NCI-H2227 treated with DMSO at 0.1 percent for 48 hours (cell line): ENCODE measurements around the gene SNRPD2.
"Not testable (repeated sequence)": the region's sequence is repeated elsewhere in the genome, so short reads cannot be mapped to it uniquely, and the experiment has no call there.

Experiments used
- DNase-seq: peaks from one replicate; lab custom pipeline; 2025; lab: John Stamatoyannopoulos, UW

SNRPD2 gene

GRCh38 chr19:45705115-45705514 is 13.4 kb upstream of the SNRPD2 start:
- DNase-seq: no peak

GRCh38 chr19:45701676-45702075 is 9.9 kb upstream of the SNRPD2 start:
- DNase-seq: no peak

GRCh38 chr19:45693106-45693788 is 1.5 kb upstream of the SNRPD2 start:
- DNase-seq: peak; percentile 8

- DNase-seq: peak; percentile 96
These were observed 693 bp upstream of the SNRPD2 start, which contains the start of gene QPCTL for GRCh38 chr19:45692187-45693105. Gene QPCTL (plus strand): TSS chr19:45692666. CDS start chr19:45692704, 38 bp downstream.

- DNase-seq: no peak
These were observed 4.2 kb downstream of the SNRPD2 start for GRCh38 chr19:45687599-45687998.

- DNase-seq: not testable (repeated sequence)
These were observed 6.7 kb downstream of the SNRPD2 start for GRCh38 chr19:45685045-45685444.

GRCh38 chr19:45682908-45683307 is 8.8 kb downstream of the SNRPD2 start:
- no peak for DNase-seq

- no peak for DNase-seq
These were observed 9.6 kb downstream of the SNRPD2 start for GRCh38 chr19:45682117-45682516.

- peak; percentile 61 for DNase-seq
These were observed 10.2 kb downstream of the SNRPD2 start for GRCh38 chr19:45681391-45682015.

- DNase-seq: peak; percentile 79
These were observed 14.2 kb downstream of the SNRPD2 start for GRCh38 chr19:45677351-45678230.

GRCh38 chr19:45676851-45677263 is 14.9 kb downstream of the SNRPD2 start:
- DNase-seq: no peak

GRCh38 chr19:45674946-45675345 is 16.8 kb downstream of the SNRPD2 start:
- DNase-seq: no peak

GRCh38 chr19:45670670-45671453 is 20.9 kb downstream of the SNRPD2 start:
- DNase-seq: peak; percentile 30

- no peak for DNase-seq
These were observed 23.3 kb downstream of the SNRPD2 start for GRCh38 chr19:45668342-45668871.

- no peak for DNase-seq
These were observed 24.0 kb downstream of the SNRPD2 start, which contains the start of gene GIPR for GRCh38 chr19:45667620-45668341. Gene GIPR (plus strand): TSS chr19:45668221. CDS start chr19:45669521, 1,300 bp downstream.

- DNase-seq: no peak
These were observed 27.2 kb downstream of the SNRPD2 start for GRCh38 chr19:45664575-45664974.

GRCh38 chr19:45663800-45664199 is 28.0 kb downstream of the SNRPD2 start:
- DNase-seq: no peak

- no peak for DNase-seq
These were observed 31.1 kb downstream of the SNRPD2 start for GRCh38 chr19:45660636-45661035.

GRCh38 chr19:45659096-45659729 is 32.5 kb downstream of the SNRPD2 start:
- no peak for DNase-seq
